Right lobe of liver (tissue), 4 donors: ENCODE results near the gene CLDN19.

Experiments used
- POLR2A ChIP-seq: fragments of 450-650 bp; IDR thresholded peaks from one replicate; pipeline ENCODE4 v1.6.1; 2017; ENCODE audit warnings: antibody characterized with exemption, mild to moderate bottlenecking
- TF ChIP-seq, protein P1 (sequence below), 4 donors: fragments of 200-600 bp in 3 of 4; fragments of 450-650 bp in 1 of 4; IDR thresholded peaks; one replicate each; pipeline versions ENCODE4 v1.5.1 to v1.8.0; 2016 to 2022; ENCODE audit warnings: antibody characterized with exemption in 4 of 4, mild to moderate bottlenecking in 2 of 4
- donor health status: DM: no; HTN: no; CAD: no.
- donor health status: DM: no; HTN: no; CAD: no.
- donor health status: DM: no; HTN: yes; CAD: no.

DNA sequence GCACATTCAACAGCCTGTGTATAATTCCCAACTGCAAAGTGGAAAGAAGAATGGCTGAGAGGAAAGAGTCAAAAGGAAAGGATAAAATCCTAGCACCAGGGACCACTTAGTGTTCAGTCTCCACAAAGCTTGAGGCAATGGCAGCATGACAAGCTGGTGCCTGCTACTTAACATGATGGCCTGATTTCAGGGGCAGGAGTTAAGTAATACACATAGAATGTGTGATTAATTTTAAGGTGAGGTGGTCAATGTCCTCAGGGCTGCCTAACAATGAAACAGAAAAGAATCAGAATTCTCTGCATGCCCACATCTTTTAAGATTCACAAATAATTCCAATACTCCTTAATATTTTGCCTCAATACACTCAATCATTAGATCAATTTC lies 17.8 kb upstream of the CLDN19 start:
- TF ChIP-seq, protein P1, sequence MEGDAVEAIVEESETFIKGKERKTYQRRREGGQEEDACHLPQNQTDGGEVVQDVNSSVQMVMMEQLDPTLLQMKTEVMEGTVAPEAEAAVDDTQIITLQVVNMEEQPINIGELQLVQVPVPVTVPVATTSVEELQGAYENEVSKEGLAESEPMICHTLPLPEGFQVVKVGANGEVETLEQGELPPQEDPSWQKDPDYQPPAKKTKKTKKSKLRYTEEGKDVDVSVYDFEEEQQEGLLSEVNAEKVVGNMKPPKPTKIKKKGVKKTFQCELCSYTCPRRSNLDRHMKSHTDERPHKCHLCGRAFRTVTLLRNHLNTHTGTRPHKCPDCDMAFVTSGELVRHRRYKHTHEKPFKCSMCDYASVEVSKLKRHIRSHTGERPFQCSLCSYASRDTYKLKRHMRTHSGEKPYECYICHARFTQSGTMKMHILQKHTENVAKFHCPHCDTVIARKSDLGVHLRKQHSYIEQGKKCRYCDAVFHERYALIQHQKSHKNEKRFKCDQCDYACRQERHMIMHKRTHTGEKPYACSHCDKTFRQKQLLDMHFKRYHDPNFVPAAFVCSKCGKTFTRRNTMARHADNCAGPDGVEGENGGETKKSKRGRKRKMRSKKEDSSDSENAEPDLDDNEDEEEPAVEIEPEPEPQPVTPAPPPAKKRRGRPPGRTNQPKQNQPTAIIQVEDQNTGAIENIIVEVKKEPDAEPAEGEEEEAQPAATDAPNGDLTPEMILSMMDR (IDR thresholded peaks at IDR 0.05): no peak
- TF ChIP-seq POLR2A: no peak
